ENCODE data around the gene ATG7. TPM values are rescaled to one million over a fixed set of nuclear protein-coding genes. Genes with fewer than 3 reads are reported as not detected.

ATG7 gene
- total RNA-seq, 1 donor from 2014 or later: 61.7 TPM

GRCh38 chr3:11554236-11554610 is 282.0 kb downstream of the ATG7 start:
- Histone ChIP-seq H3K9me3 (no peaks in the 10 kb centered on the region), H3K4me1 (peaks cover 28% of the 10 kb centered on the region), H3K4me3 (no peak overlapping the region), H3K27ac (peak overlapping the region; percentile 53), H3K36me3 (peaks cover 48% of the 10 kb centered on the region), H3K27me3 (ENCODE audit: low read depth) (no peaks in the 10 kb centered on the region)
- intact Hi-C loops (cut with DNase I): no loop called here
- TF ChIP-seq CTCF (IDR thresholded peaks at IDR 0.05): no peak
- ATAC-seq (peak; percentile 5 to 16), DNase-seq (peak; percentile 34)

- no peaks in the 10 kb centered on the region for H3K9me3 ChIP-seq
- no peak for ATAC-seq
- H3K27ac ChIP-seq: peak overlapping the region; percentile 6
- H3K36me3 ChIP-seq: peaks cover 49% of the 10 kb centered on the region
- DNase-seq: peak; percentile 20
- intact Hi-C loops (cut with DNase I): no loop called here
- peaks cover 28% of the 10 kb centered on the region for H3K4me1 ChIP-seq
- H3K4me3 ChIP-seq: no peak overlapping the region
- no peak for TF ChIP-seq CTCF (IDR thresholded peaks at IDR 0.05)
- no peaks in the 10 kb centered on the region for H3K27me3 ChIP-seq (ENCODE audit: low read depth)
Observed at GRCh38 chr3:11554666-11555065, 282.5 kb downstream of the ATG7 start.

- H3K4me3 ChIP-seq: no peak overlapping the region
- H3K27me3 ChIP-seq (ENCODE audit: low read depth): no peaks in the 10 kb centered on the region
- ATAC-seq (peak; percentile 4 to 23), DNase-seq (peak; percentile 39)
- TF ChIP-seq CTCF (IDR thresholded peaks at IDR 0.05): no peak
- peaks cover 49% of the 10 kb centered on the region for H3K36me3 ChIP-seq
- intact Hi-C loops (cut with DNase I): no loop called here
- H3K27ac ChIP-seq: peak overlapping the region; percentile 6
- peaks cover 33% of the 10 kb centered on the region for H3K4me1 ChIP-seq
- H3K9me3 ChIP-seq: no peaks in the 10 kb centered on the region
Observed at GRCh38 chr3:11555211-11555782, 283.1 kb downstream of the ATG7 start.

- no peaks in the 10 kb centered on the region for H3K27me3 ChIP-seq (ENCODE audit: low read depth)
- no peaks in the 10 kb centered on the region for H3K9me3 ChIP-seq
- no peak for ATAC-seq
- peak overlapping the region; percentile 6 for H3K27ac ChIP-seq
- intact Hi-C loops (cut with DNase I): no loop called here
- TF ChIP-seq CTCF (IDR thresholded peaks at IDR 0.05): no peak
- peaks cover 49% of the 10 kb centered on the region for H3K36me3 ChIP-seq
- peak; percentile 43 for DNase-seq
- no peak overlapping the region for H3K4me3 ChIP-seq
- peaks cover 40% of the 10 kb centered on the region for H3K4me1 ChIP-seq
Observed at GRCh38 chr3:11555881-11556633, 283.9 kb downstream of the ATG7 start.

GRCh38 chr3:11556851-11557644 is 284.9 kb downstream of the ATG7 start:
- ATAC-seq: no peak
- DNase-seq: peak; percentile 37
- Histone ChIP-seq H3K27ac (no peak overlapping the region), H3K4me3 (no peak overlapping the region), H3K27me3 (ENCODE audit: low read depth) (no peaks in the 10 kb centered on the region), H3K9me3 (no peaks in the 10 kb centered on the region), H3K4me1 (peaks cover 47% of the 10 kb centered on the region), H3K36me3 (peaks cover 49% of the 10 kb centered on the region)
- TF ChIP-seq CTCF (IDR thresholded peaks at IDR 0.05): no peak
- intact Hi-C loops (cut with DNase I): no loop called here

All from lower lobe of right lung (tissue), 2 donors.